ENCODE results near the gene BZW2.

DNA sequence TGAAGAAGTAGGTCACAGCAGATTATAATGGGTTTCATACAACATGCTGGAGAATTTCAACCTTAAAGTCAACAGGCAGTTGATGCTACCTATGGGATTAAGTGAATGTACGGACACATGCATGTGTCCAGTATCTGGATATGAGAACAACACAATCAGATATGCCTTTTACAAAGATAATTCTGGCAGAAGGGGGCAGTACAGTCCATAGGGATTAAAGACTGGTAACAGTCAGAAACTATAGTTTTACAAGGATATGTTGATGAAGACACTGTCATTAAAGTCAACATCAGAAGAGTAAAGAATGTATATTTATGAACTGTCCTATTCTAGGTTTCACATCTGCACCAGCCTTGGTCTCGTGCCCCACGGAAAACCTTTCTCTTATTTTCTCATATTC, 41.9 kb upstream of the BZW2 start:
- TF ChIP-seq CTCF (IDR thresholded peaks at IDR 0.05) (no peak), EZH2 (IDR thresholded peaks at IDR 0.05; ENCODE audit: borderline replicate concordance, insufficient read depth, low read depth, low read length, poor library complexity, severe bottlenecking) (no peak)

Data from B cell (primary cell).